GM18526 (cell line): ENCODE measurements around the gene GRIK4.

Experiments used
- POLR2A ChIP-seq: IDR thresholded peaks from 3 replicates; pipeline ENCODE4 v1.6.1; 2011; ENCODE audit not compliant: insufficient read length; ENCODE audit errors: extremely low read depth

GRIK4 gene

DNA sequence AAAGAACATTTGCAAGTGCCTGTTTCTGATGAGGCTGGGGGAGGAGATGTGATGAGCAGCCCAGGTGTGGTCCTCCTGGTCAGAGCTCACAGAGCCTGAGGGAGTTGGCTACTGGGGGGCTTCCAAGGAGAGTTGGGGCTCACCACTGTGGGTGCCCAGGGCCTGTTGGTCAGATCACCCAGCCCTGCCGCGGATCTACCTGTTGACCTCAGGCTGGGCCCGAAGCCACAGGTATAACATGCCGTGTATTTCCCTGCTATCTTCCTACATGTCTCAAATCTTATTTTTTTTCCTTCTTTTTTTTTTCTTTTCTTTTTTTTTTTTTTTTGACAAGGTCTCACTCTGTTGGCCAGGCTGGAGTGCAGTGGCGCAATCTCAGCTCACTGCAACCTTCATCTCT is 312.7 kb downstream of the GRIK4 start:
- TF ChIP-seq POLR2A = no peak

DNA sequence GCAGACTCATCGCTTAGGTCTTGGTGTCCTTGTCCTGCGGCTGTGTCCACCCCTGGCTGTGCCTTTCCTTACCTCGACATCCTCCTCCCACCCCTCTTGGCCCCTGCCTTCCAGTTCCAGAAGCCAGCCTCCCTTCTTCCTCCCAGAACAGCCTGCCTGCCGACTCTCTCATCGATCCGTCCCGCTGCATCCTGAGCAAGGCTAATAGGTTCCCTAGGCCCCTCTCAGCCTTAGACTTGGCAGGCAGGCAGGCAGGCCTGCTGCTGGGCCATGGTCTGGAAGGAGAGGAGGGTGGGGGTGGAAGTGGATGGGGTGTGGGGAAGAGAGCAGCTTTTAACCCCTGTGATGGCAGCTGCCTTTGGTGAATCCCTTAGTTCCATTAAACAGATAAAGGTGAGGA is 315.6 kb downstream of the GRIK4 start:
- TF ChIP-seq POLR2A = no peak

DNA sequence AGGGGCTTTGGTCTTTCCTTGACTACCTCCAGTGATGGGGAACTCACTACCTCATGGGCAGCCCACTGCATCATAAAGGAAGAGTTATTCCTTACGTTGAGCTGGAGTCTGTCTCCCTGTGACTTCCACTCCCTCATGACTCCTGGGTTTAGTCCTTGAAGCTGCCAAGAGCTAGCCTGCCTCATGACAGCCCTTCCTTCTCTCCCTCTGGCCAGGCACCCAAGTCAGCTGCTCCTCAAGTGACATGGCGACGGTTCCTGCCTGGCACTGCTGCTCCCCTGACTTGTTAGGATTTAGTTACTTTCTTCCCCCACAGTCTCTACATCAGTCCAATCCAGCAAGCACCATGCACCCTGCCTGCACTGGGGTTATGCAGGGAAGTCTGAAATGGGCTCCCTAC is 316.3 kb downstream of the GRIK4 start:
- no peak for TF ChIP-seq POLR2A

DNA sequence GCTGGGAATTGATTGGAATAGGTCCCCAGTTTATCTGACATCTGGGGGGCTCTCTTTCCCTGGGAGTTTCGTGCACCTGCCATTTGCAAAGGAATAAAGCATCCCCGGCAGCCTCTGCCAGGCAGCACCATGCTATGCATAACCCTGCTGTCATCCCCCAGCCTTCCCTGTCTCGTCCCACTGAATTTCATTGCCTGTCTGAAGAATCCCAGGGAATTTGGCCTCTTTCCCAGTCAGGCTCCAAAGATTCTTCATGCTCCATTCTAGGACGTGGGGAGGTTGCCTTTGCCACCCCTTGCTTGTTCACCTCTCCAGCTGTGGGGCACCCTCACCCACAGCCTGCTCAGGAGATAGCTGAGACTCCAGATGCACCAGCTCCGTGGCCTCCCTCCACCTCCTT is 317.3 kb downstream of the GRIK4 start:
- TF ChIP-seq POLR2A = no peak

DNA sequence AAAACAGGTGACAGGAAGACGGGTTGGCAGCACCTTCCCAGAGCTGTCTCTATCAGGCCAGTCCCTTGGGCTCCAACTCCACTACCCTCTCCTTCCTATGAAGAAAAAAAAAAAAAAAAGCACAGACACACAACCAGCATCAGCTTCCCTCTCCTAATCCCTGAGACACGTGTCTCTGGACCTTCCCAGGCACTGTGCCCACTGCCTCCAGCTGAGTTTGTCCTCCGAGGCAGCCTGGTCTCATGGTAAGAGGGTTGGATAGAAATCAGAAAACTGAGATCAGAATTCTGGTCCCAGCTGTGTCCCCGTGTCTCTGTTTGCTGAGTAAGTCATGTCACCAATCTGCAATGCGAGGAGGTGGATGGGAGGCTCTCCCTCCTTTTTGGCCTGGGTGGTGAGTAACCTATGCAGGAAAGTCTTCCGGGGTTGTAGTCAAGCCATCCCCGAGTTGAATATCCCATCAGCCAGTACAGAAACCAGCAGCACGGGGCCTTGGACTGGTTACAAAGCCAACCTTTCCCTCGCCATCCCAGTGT is 318.6 kb downstream of the GRIK4 start:
- TF ChIP-seq POLR2A = no peak

DNA sequence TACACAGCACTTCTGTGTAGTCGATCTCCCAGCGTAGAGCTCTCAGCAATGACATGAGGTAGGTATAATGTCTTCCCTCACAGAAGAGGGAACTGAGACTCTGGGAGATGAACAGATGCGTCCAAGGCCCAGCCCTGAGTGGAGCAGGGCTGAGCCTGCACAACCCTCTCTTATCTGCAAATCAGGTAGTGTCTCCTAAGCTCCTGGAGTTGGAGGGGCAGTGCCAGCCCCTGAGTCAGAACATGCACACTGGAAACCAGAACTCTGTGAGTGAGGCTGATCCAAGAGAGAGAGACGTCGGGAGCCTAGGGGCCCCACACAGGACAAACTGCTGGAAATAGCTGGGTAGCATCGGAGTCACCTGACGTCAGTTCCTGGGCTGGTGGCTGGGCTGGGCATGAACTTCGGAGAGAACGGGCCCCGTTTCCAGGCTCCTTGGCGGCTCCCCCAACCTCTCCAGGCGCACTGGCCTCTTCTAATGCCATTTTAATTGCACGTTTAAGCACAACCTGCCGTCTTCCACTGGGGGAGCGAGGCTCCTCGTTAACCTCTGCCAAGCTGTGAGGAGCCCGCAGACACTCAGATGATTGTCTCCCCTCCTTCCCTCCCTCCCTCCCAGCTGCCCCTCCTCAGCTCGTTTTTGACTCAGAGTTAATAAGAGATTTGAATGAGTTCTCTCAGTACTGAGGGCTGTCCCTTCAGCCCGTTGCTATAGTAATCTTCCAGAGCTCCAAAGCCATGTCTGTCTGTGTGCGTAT is 321.1 kb downstream of the GRIK4 start:
- TF ChIP-seq POLR2A = no peak

DNA sequence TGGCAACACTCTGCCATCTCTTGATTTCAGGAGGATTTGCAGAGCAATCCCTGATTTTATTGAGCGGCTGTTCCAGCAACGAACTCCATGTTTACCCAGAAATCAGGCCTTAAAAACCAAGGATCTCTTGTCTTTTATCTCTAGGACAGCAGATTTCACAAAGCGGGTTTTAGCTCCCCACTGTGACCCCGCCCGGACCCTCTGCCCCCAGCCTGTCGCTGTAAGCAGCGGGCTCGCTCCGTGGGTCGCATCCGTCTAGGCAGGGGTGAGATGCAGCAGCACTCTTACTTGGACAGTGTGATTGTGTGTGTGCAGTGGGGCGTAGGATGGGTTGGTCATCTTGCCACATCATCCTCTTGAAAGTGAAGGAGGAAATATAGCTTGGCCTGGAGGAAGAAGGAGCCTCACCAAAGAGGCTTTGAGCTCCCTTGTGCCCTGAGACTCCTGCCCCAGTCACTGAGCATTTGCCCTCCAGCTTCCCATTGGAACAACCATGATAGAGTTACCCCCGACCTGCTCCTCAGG is 323.2 kb downstream of the GRIK4 start:
- TF ChIP-seq POLR2A = no peak

DNA sequence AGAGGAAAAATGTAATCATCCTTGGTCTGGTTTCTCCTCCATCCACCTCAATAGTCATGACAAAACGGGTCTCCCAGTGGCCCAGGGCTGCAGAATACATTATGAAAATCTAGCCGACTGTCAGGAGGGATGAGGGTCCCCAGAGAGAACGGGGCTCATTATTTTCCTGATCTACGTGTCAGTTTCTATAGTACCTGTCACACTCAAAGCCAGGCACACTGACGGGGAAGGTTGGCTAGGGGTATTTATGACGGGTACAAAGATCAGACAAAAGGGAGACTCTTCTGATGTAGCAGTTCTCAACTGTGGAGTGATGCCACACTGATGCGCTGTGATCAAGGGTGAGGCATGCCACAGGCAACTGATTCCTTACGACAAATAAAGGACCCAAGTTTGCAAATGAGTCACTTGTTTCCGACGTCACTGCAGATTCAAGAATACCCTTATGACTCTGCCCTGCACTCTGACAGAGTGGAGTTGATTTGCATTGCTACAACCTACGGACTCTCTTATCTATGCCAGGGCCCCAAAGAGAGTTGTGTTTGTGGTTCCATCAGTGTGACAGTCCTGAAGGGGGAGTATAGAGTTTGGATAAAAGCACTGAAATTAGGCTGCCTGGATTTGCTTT is 324.2 kb downstream of the GRIK4 start:
- no peak for TF ChIP-seq POLR2A

DNA sequence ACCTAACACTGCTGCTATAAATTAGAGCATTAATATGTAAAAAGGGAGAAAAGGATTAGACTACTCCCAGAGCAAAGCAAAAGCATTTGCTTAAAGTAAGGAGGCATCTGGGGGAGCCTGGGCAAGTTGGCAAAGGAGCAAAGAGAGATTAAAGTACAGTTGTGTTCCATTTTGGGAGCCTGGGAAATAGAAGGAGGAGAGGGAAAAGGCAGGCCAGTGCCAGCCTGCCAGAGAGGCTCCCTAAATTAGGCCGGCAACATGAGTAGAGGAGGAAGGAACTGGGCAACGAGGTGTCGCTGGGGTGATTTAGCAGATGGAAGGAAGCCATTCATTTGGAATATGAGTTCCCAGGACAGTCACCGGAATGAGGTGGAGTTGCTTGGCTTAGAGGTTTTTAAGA is 326.1 kb downstream of the GRIK4 start:
- no peak for TF ChIP-seq POLR2A

DNA sequence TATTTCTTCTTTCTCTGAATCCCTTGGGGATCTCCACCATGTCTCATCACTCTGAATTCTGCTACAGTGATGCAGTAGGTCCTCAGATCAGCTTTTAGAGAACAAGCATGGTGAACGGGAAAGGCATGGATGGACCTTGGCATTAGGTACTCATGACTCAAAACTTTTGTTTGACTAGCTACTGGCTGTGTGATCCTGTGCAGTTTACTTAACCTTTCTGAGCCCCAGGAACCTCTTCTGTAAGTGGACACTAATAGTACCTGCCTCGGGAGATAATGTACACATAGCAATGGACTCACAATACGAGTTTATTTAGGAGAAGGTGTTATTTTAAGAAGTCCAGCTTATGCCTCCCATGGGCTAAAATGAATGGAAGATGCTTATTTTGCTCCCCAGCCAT is 327.7 kb downstream of the GRIK4 start:
- no peak for TF ChIP-seq POLR2A

DNA sequence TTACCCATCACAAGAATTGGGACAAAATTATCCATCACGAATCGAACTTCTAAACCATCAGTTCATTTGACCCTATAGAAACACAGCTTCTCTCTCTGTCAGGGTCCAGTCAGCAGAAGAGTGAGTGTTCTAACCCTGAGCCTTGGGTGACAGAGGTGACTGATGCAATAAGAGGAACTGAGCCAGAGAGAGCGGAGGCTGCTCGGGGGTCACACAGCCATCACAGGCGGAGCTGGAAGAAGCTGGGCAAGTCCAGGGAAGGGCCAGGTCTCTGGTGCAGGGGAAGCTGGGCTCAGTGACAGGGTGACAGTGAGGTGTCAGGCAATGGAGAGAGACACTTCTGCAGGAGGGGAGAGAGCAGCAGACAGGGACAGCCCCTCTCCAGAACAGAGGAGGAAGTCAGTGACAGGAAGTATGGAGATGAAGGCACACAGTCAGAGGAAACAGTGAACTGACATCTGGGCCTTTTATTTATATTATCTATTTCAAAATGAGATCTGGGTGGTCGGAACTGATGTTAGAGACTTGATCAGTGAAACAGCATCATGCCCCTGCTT is 328.4 kb downstream of the GRIK4 start:
- no peak for TF ChIP-seq POLR2A

DNA sequence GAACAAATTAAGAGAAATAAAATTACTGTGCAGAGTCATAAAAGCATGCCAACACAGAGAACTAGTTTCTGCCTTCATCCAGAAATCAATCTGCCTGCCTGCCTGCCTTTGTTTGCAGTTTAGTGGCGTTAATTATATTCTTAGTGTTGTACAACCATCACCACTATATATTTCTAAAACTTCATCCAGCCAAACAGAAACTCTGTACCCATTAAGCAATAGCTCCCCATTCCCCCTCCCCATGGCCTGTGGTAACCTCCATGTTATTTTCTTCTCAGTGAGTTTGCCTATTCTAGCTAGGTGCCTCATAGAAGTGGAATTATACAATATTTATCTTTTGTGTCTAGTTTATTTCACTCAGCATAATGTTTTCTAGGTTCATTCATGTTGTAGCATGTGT is 329.1 kb downstream of the GRIK4 start:
- TF ChIP-seq POLR2A = no peak

DNA sequence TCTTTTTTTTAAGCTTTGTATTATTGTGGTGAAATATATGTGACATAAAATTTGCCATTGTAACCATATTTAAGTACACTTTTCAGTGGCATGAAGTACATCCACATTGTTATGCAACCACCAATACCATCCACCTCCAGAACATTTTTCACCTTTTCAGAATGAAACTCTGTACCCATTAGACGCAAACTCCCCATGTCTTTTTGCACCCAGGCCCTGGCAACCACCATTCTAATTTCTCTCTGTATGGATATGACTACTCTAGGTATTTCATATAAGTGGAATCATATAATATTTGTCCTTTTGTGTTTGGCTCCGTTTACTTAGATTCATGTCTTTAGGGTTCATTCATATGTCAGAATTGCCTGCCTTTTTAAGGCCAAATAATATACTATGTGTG is 329.5 kb downstream of the GRIK4 start:
- no peak for TF ChIP-seq POLR2A

DNA sequence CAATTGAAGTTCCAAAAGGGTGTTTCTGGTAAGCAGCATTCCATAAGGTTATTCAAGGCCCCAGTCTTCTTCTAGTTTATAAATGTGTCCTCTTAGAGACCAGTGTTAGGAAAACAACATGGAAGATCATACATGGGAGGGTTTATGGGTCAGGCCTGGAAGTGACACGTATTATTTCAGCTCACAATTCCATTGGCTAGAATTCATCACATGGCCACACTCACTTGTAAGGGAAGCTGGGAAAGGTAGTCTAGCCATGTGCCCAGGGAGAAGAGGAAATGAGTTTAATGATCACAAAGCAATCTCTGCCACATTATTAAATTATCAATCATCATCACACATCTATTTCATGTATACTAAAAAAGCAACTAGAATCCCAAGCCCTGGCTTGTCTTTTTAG is 330.6 kb downstream of the GRIK4 start:
- no peak for TF ChIP-seq POLR2A

DNA sequence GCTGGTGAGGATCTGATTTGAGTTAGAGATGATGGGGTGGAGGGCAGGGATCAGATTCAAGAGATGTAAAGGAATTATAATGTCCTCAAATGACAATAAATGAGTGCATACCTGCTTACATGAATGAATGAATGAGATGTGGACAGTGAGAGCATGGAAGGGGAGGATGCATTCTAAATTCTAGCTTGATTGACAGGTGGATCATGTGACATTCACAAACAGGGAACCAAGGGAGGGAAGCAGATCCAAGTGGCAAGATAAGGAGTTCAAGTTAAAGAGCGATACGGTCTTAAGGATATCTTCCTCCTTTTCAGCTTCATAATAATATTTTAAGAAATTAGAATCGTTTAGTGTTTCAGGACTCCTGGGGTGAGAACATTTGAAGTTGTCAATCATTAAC is 341.9 kb downstream of the GRIK4 start:
- no peak for TF ChIP-seq POLR2A

DNA sequence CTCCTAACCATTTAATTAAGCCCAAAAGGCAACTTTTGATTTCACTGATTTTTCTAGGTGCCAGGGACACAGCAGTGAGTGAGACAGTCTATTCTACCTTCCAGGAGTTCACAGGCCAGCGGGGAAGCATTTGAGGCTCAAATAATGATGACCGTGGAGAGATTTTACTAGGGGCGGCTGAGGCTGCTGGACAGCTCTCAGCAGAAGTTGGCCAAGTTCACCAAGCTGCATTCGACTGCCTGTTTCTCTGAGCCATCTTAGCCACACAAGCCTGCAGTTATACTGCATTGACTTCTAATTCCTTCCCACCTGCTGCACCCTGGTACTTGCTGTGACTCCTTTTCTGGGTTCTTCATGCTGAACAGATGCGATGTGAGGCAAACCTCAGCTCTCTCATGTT is 343.4 kb downstream of the GRIK4 start:
- TF ChIP-seq POLR2A = no peak
